Epithelial cell of proximal tubule (primary cell): Measurements from ENCODE around the gene TSPAN18. TPM values are rescaled to one million over a fixed set of nuclear protein-coding genes. Genes with fewer than 3 reads are reported as not detected.

Experiments used
- DNase-seq: peaks from one replicate; pipeline ENCODE4 v3.0.0-alpha.2; 2011; ENCODE audit warnings: low read depth
- H3K4me3 ChIP-seq: 2 replicates; pipeline ENCODE4 v1.5.1; 2011; ENCODE audit warnings: low read depth, mild to moderate bottlenecking, low read length
- CTCF ChIP-seq: conservative IDR thresholded peaks from 2 replicates; pipeline ENCODE4 v1.5.1; 2012; ENCODE audit warnings: low read depth, mild to moderate bottlenecking, low read length
- total RNA-seq: library from RNA; depleted of rRNA; stranded (reverse); fragments of >200 nt; gene quantifications from 2 replicates; pipeline ENCODE4 v1.2.3, GENCODE V29; 2015

The TSPAN18 gene
- total RNA-seq, 1 donor from 2014 or later = 1.6 TPM

GRCh38 chr11:44952082-44952481 is 225.3 kb downstream of the TSPAN18 start:
- no peak overlapping the region for H3K4me3 ChIP-seq
- TF ChIP-seq CTCF = no peak
- DNase-seq = no peak

- no peak for TF ChIP-seq CTCF
- no peak overlapping the region for H3K4me3 ChIP-seq
- no peak for DNase-seq
These were observed 225.9 kb downstream of the TSPAN18 start for GRCh38 chr11:44952500-44953260.

- TF ChIP-seq CTCF = no peak
- no peak overlapping the region for H3K4me3 ChIP-seq
- DNase-seq = no peak
These were observed 227.5 kb downstream of the TSPAN18 start for GRCh38 chr11:44954051-44954906.

- H3K4me3 ChIP-seq = no peak overlapping the region
- TF ChIP-seq CTCF = no peak
- DNase-seq = no peak
These were observed 228.4 kb downstream of the TSPAN18 start for GRCh38 chr11:44955015-44955738.

- DNase-seq = no peak
- peak overlapping the region; percentile 6 for H3K4me3 ChIP-seq
- no peak for TF ChIP-seq CTCF
These were observed 230.3 kb downstream of the TSPAN18 start for GRCh38 chr11:44957040-44957515.

GRCh38 chr11:44957776-44958564 is 231.2 kb downstream of the TSPAN18 start:
- no peak for DNase-seq
- no peak for TF ChIP-seq CTCF
- H3K4me3 ChIP-seq = no peak overlapping the region
